GM23338 (cell line): Measurements from ENCODE around the gene CASP10. TPM values are rescaled to one million over a fixed set of nuclear protein-coding genes. Genes with fewer than 3 reads are reported as not detected.

ENCODE experiments used
- ATAC-seq: fragments of 200-7000 bp; cut with Tn5 transposase; 3 replicates; pipeline ENCODE4 v1.9.1; 2020
- DNase-seq: peaks from one replicate; pipeline ENCODE4 v3.0.0-alpha.2; 2015; ENCODE audit warnings: low spot score
- H2AFZ ChIP-seq: fragments of 200-600 bp; sonication (generic); 2 replicates; pipeline ENCODE4 v1.8.0; 2016; ENCODE audit warnings: antibody characterized with exemption, mild to moderate bottlenecking, moderate library complexity
- H3F3A ChIP-seq: fragments of 200-600 bp; sonication (generic); replicated peaks from 2 replicates; pipeline ENCODE4 v1.8.0; 2017; ENCODE audit warnings: antibody characterized with exemption, mixed run types, low read depth
- H3K27ac ChIP-seq: fragments of 200-600 bp; sonication (generic); 2 replicates; pipeline ENCODE4 v1.6.1; 2016; ENCODE audit warnings: low read depth
- H3K27me3 ChIP-seq: fragments of 200-600 bp; sonication (generic); 2 replicates; pipeline ENCODE4 v1.8.0; 2016; ENCODE audit warnings: mild to moderate bottlenecking, mixed run types, moderate library complexity; ENCODE audit not compliant: insufficient read depth
- H3K36me3 ChIP-seq: fragments of 200-600 bp; sonication (generic); 2 replicates; pipeline ENCODE4 v1.8.0; 2016; ENCODE audit warnings: mild to moderate bottlenecking; ENCODE audit not compliant: insufficient read depth
- H3K4me1 ChIP-seq: fragments of 200-600 bp; sonication (generic); 2 replicates; pipeline ENCODE4 v1.8.0; 2016; ENCODE audit warnings: mild to moderate bottlenecking, moderate library complexity; ENCODE audit not compliant: insufficient read depth
- H3K4me2 ChIP-seq: fragments of 200-600 bp; sonication (generic); 2 replicates; pipeline ENCODE4 v1.7.1; 2017; ENCODE audit warnings: mixed run types
- H3K4me3 ChIP-seq: fragments of 200-600 bp; sonication (generic); 2 replicates; pipeline ENCODE4 v1.6.1; 2016; ENCODE audit warnings: mixed run types
- H3K79me2 ChIP-seq: fragments of 200-600 bp; sonication (generic); replicated peaks from 2 replicates; pipeline ENCODE4 v1.8.0; 2017; ENCODE audit warnings: mild to moderate bottlenecking; ENCODE audit not compliant: insufficient read depth
- H3K9me2 ChIP-seq: fragments of 200-600 bp; sonication (generic); 2 replicates; pipeline ENCODE4 v1.8.0; 2017; ENCODE audit not compliant: insufficient read depth
- H4K20me1 ChIP-seq: fragments of 200-600 bp; sonication (generic); replicated peaks from 2 replicates; pipeline ENCODE4 v1.8.0; 2017; ENCODE audit warnings: mild to moderate bottlenecking; ENCODE audit not compliant: insufficient read depth
- H3K27ac Mint-ChIP-seq: 2 replicates; pipeline ENCODE4 v1.8.0; 2020; ENCODE audit warnings: inconsistent platforms, mild to moderate bottlenecking, moderate library complexity, mixed read lengths
- H3K27me3 Mint-ChIP-seq: 3 replicates; pipeline ENCODE4 v1.8.0; 2022; ENCODE audit warnings: low read depth, mild to moderate bottlenecking, moderate library complexity, mixed read lengths, inconsistent platforms; ENCODE audit not compliant: insufficient read depth, poor library complexity
- H3K36me3 Mint-ChIP-seq: 3 replicates; pipeline ENCODE4 v1.8.0; 2021; ENCODE audit warnings: low read depth, mild to moderate bottlenecking, inconsistent platforms, moderate library complexity, mixed read lengths
- H3K4me1 Mint-ChIP-seq: 3 replicates; pipeline ENCODE4 v1.8.0; 2020; ENCODE audit warnings: mild to moderate bottlenecking, inconsistent platforms, mixed read lengths
- H3K4me3 Mint-ChIP-seq: 3 replicates; pipeline ENCODE4 v1.8.0; 2021; ENCODE audit warnings: moderate library complexity, mild to moderate bottlenecking, inconsistent platforms, mixed read lengths
- H3K9me3 Mint-ChIP-seq: 3 replicates; pipeline ENCODE4 v1.8.0; 2020; ENCODE audit warnings: moderate library complexity, mild to moderate bottlenecking, inconsistent platforms, mixed read lengths
- EZH2 ChIP-seq: fragments of 200-600 bp; sonication (generic); IDR thresholded peaks from one replicate; pipeline ENCODE4 v1.8.0; 2017; ENCODE audit warnings: antibody characterized with exemption, mild to moderate bottlenecking, low read depth; ENCODE audit not compliant: unreplicated experiment
- EZH2phosphoT487 ChIP-seq: fragments of 200-600 bp; sonication (generic); IDR thresholded peaks from one replicate; pipeline ENCODE4 v1.8.1; 2018; ENCODE audit warnings: antibody characterized with exemption; ENCODE audit not compliant: unreplicated experiment
- JUNB ChIP-seq: IDR thresholded peaks from one replicate; pipeline ENCODE4 v1.6.1; 2016; ENCODE audit warnings: antibody characterized with exemption; ENCODE audit not compliant: unreplicated experiment
- NANOG ChIP-seq: IDR thresholded peaks from 2 replicates; pipeline ENCODE4 v1.6.1; 2016; ENCODE audit warnings: antibody characterized with exemption, borderline replicate concordance
- POLR2AphosphoS5 ChIP-seq: IDR thresholded peaks from 2 replicates; pipeline ENCODE4 v1.6.1; 2016; ENCODE audit warnings: antibody characterized with exemption, low read depth
- STAT1 ChIP-seq: IDR thresholded peaks from one replicate; pipeline ENCODE4 v1.6.1; 2016; ENCODE audit warnings: antibody characterized with exemption; ENCODE audit not compliant: unreplicated experiment
- ZNF114 ChIP-seq: fragments of 250-450 bp; sonication (Bioruptor Pico); IDR thresholded peaks from 2 replicates; pipeline ENCODE4 v1.5.0; 2020; ENCODE audit warnings: mild to moderate bottlenecking, moderate library complexity
- ZNF331 ChIP-seq: fragments of 250-450 bp; sonication (Bioruptor Pico); IDR thresholded peaks from 2 replicates; pipeline ENCODE4 v1.5.0; 2020; ENCODE audit warnings: low read depth, mild to moderate bottlenecking, moderate library complexity
- polyA plus RNA-seq: library from polyadenylated mRNA; unstranded; fragments of >200 nt; fragmentation: Nextera tagmentation; extraction: Ambion mirVana; gene quantifications from 2 replicates; pipeline ENCODE4 v1.2.1, GENCODE V29; 2016
- total RNA-seq: library from RNA; depleted of rRNA; stranded (reverse); fragments of >200 nt; shearing (Covaris generic); gene quantifications from 2 replicates; pipeline ENCODE4 v1.2.3, GENCODE V29; 2014
- TF ChIP-seq, protein P1 (sequence below): IDR thresholded peaks from one replicate; pipeline ENCODE4 v1.6.1; 2018; ENCODE audit warnings: antibody characterized with exemption; ENCODE audit not compliant: unreplicated experiment
- TF ChIP-seq, protein P2 (sequence below), 2 experiments: fragments of 200-600 bp in 1 of 2; sonication (generic) in 1 of 2; conservative IDR thresholded peaks; 2 replicates each; pipeline versions ENCODE4 v1.5.1 to v1.6.1; 2016 to 2017; ENCODE audit warnings: antibody characterized with exemption in 2 of 2, low read depth in 2 of 2, mild to moderate bottlenecking in 2 of 2, moderate library complexity in 1 of 2
- TF ChIP-seq, protein P3 (sequence below): IDR thresholded peaks from 2 replicates; pipeline ENCODE4 v1.6.1; 2016; ENCODE audit warnings: antibody characterized with exemption

CASP10 gene
- total and polyA plus RNA-seq, 2 experiments from 2014 or later, result 1.9 to 3.5 TPM

DNA sequence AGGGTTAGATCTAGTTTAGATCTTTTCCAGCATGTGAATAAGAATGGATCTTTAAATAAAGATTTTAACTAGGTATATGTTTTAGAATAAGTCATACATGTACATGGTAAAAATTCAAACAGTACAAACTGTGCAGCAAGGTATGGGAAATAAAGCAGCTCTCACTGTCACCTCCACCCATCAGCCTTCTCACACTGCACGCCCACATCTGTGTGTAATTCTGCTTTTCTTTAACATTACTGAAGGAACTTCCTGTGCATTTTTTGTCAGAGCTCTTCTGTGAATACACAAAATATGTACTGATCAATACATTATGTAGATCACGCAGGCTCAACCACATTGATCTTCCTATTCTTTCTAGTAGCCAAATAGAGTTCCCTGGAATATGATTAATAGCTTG is 80.8 kb downstream of the CASP10 start (continued):
- TF ChIP-seq, protein P1, sequence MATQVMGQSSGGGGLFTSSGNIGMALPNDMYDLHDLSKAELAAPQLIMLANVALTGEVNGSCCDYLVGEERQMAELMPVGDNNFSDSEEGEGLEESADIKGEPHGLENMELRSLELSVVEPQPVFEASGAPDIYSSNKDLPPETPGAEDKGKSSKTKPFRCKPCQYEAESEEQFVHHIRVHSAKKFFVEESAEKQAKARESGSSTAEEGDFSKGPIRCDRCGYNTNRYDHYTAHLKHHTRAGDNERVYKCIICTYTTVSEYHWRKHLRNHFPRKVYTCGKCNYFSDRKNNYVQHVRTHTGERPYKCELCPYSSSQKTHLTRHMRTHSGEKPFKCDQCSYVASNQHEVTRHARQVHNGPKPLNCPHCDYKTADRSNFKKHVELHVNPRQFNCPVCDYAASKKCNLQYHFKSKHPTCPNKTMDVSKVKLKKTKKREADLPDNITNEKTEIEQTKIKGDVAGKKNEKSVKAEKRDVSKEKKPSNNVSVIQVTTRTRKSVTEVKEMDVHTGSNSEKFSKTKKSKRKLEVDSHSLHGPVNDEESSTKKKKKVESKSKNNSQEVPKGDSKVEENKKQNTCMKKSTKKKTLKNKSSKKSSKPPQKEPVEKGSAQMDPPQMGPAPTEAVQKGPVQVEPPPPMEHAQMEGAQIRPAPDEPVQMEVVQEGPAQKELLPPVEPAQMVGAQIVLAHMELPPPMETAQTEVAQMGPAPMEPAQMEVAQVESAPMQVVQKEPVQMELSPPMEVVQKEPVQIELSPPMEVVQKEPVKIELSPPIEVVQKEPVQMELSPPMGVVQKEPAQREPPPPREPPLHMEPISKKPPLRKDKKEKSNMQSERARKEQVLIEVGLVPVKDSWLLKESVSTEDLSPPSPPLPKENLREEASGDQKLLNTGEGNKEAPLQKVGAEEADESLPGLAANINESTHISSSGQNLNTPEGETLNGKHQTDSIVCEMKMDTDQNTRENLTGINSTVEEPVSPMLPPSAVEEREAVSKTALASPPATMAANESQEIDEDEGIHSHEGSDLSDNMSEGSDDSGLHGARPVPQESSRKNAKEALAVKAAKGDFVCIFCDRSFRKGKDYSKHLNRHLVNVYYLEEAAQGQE, result no peak
- TF ChIP-seq POLR2AphosphoS5 (no peak), ZNF331 (no peak), EZH2phosphoT487 (no peak), EZH2 (no peak), ZNF114 (CRISPR knock-in tag) (no peak)

DNA sequence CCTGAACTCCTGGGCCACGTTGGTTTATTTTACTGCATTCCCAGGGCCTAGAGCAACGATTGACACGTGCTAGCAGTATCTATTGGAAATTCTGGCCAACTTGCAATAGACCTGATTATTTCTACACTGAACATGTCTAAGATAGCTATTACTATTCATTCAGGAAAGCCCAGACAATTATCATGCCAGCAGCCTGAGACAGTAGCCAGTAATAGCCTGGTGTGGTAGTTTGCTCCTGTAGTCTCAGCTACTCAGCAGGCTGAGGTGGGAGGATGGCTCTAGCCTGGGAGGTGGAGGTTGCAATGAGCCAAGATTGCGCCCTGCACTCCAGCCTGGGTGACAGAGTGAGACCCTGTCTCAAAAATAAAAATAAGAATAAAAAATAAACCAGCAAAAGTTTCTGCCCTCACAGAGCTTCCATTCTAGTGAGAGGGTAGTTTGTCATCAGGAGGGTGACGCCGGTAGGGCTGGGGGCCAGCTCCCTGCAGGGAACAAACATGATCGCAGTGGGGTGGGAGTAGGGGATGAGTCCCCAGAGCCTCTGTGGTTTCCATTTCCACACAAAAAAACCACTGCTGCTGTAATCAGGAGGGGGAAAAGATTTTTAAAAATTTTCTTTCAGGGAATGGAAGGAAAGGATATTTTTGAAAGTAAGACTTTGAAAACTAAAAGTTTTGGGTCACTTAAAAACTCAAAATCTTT is 81.7 kb downstream of the CASP10 start:
- no peaks in the 10 kb centered on the region for H3K36me3 ChIP-seq
- no peak overlapping the region for H3K4me3 Mint-ChIP-seq
- no peak overlapping the region for H3K4me3 ChIP-seq
- H3K4me1 ChIP-seq, result no peaks in the 10 kb centered on the region
- no peak overlapping the region for H3K4me2 ChIP-seq
- H3K36me3 Mint-ChIP-seq, result 0 out of 3 replicates have a peak, but pooled peaks cover 2% of the 10 kb centered on the region
- no peaks in the 10 kb centered on the region for H3K27me3 ChIP-seq
- DNase-seq, result no peak
- no peak for ATAC-seq
- no peaks in the 10 kb centered on the region for H3F3A ChIP-seq
- H3K9me2 ChIP-seq, result no peaks in the 10 kb centered on the region
- no peak overlapping the region for H3K27ac Mint-ChIP-seq
- 0 out of 3 replicates have a peak, but pooled peaks cover 3% of the 10 kb centered on the region for H3K4me1 Mint-ChIP-seq
- H3K79me2 ChIP-seq, result no peaks in the 10 kb centered on the region
- no peak overlapping the region for H3K27ac ChIP-seq
- H3K9me3 Mint-ChIP-seq, result no peaks in the 10 kb centered on the region; the same call in 2 of the 3 replicates
- no peaks in the 10 kb centered on the region for H4K20me1 ChIP-seq
- peaks cover 4% of the 10 kb centered on the region for H3K27me3 Mint-ChIP-seq
- H2AFZ ChIP-seq, result no peak overlapping the region
- TF ChIP-seq POLR2AphosphoS5 (no peak), NANOG (no peak), STAT1 (no peak), JUNB (no peak), EZH2phosphoT487 (no peak)
- TF ChIP-seq, protein P2, sequence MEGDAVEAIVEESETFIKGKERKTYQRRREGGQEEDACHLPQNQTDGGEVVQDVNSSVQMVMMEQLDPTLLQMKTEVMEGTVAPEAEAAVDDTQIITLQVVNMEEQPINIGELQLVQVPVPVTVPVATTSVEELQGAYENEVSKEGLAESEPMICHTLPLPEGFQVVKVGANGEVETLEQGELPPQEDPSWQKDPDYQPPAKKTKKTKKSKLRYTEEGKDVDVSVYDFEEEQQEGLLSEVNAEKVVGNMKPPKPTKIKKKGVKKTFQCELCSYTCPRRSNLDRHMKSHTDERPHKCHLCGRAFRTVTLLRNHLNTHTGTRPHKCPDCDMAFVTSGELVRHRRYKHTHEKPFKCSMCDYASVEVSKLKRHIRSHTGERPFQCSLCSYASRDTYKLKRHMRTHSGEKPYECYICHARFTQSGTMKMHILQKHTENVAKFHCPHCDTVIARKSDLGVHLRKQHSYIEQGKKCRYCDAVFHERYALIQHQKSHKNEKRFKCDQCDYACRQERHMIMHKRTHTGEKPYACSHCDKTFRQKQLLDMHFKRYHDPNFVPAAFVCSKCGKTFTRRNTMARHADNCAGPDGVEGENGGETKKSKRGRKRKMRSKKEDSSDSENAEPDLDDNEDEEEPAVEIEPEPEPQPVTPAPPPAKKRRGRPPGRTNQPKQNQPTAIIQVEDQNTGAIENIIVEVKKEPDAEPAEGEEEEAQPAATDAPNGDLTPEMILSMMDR (conservative IDR thresholded peaks at IDR 0.05; ENCODE audit: low read depth in 2 of 2), result no peak
- TF ChIP-seq, protein P1, result no peak
- TF ChIP-seq, protein P3, sequence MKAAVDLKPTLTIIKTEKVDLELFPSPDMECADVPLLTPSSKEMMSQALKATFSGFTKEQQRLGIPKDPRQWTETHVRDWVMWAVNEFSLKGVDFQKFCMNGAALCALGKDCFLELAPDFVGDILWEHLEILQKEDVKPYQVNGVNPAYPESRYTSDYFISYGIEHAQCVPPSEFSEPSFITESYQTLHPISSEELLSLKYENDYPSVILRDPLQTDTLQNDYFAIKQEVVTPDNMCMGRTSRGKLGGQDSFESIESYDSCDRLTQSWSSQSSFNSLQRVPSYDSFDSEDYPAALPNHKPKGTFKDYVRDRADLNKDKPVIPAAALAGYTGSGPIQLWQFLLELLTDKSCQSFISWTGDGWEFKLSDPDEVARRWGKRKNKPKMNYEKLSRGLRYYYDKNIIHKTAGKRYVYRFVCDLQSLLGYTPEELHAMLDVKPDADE, result no peak
